Fibroblast of the aortic adventitia (primary cell): ENCODE data around the gene SPEF1. TPM values are rescaled to one million over a fixed set of nuclear protein-coding genes. Genes with fewer than 3 reads are reported as not detected.

Source experiments
- DNase-seq: peaks from one replicate; pipeline ENCODE4 v3.0.0-alpha.2; 2010; ENCODE audit warnings: low read depth
- H3K4me3 ChIP-seq: 2 replicates; pipeline ENCODE4 v1.5.1; 2011; ENCODE audit warnings: low read depth, mild to moderate bottlenecking, control low read depth, low read length, moderate library complexity
- CTCF ChIP-seq: IDR thresholded peaks from 2 replicates; pipeline ENCODE4 v1.5.1; 2011; ENCODE audit warnings: mild to moderate bottlenecking, low read length, control low read depth, inconsistent platforms; ENCODE audit not compliant: insufficient read depth
- total RNA-seq: library from RNA; depleted of rRNA; stranded (reverse); fragments of >200 nt; gene quantifications from 2 replicates; pipeline ENCODE4 v1.2.3, GENCODE V29; 2012; ENCODE audit warnings: low replicate concordance

Gene SPEF1
- total RNA-seq, 1 donor = 0.09 TPM

- no peak for TF ChIP-seq CTCF
- DNase-seq = no peak
- no peak overlapping the region for H3K4me3 ChIP-seq
Observed at GRCh38 chr20:3733119-3733995, 47.9 kb downstream of the SPEF1 start.

- H3K4me3 ChIP-seq = no peak within 1 kb of the TSS
- no peak for DNase-seq
- TF ChIP-seq CTCF = no peak
Observed at GRCh38 chr20:3732327-3733118, 48.7 kb downstream of the SPEF1 start, which contains the start of gene HSPA12B. Gene HSPA12B, plus strand, starts transcription at chr20:3732685. Its CDS starts 5,990 bp downstream, at chr20:3738675.

GRCh38 chr20:3731944-3732326 is 49.3 kb downstream of the SPEF1 start:
- no peak for TF ChIP-seq CTCF
- H3K4me3 ChIP-seq = no peak overlapping the region
- DNase-seq = no peak

- no peak for TF ChIP-seq CTCF
- DNase-seq = no peak
Observed at GRCh38 chr20:3730803-3731672, 50.2 kb downstream of the SPEF1 start.

GRCh38 chr20:3729811-3730540 is 51.3 kb downstream of the SPEF1 start:
- no peak for TF ChIP-seq CTCF
- DNase-seq = no peak
- H3K4me3 ChIP-seq = no peak overlapping the region

More at GRCh38 chr20:3730803-3731672, 50.2 kb downstream of the SPEF1 start:
- H3K4me3 ChIP-seq = no peak overlapping the region
